ENCODE data around the gene PHOSPHO2. TPM values are rescaled to one million over a fixed set of nuclear protein-coding genes. Genes with fewer than 3 reads are reported as not detected.

PHOSPHO2 gene
- total RNA-seq, 1 donor from 2014 or later, result 3.4 TPM

GRCh38 chr2:169743549-169743948 is 49.3 kb downstream of the PHOSPHO2 start:
- ATAC-seq (peak; percentile 37), DNase-seq (no peak)
- intact Hi-C loops (cut with micrococcal nuclease), result no loop called here

GRCh38 chr2:169746240-169746639 is 52.0 kb downstream of the PHOSPHO2 start:
- no peak for DNase-seq
- ATAC-seq, result no peak
- intact Hi-C loops (cut with micrococcal nuclease), result no loop called here

- DNase-seq (no peak), ATAC-seq (no peak)
- intact Hi-C loops (cut with micrococcal nuclease), result no loop called here
These were observed 54.0 kb downstream of the PHOSPHO2 start for GRCh38 chr2:169748319-169748718.

Other genes starting within 250 kb of the PHOSPHO2 start
- gene BBS5, start 215.0 kb upstream of the PHOSPHO2 start, total RNA-seq, result 7.5 TPM
- 168 TPM for gene KLHL41, start 184.8 kb upstream of the PHOSPHO2 start, total RNA-seq
- 111 TPM for gene FASTKD1, start 120.6 kb upstream of the PHOSPHO2 start, total RNA-seq
- gene PPIG, start 110.1 kb upstream of the PHOSPHO2 start, total RNA-seq, result 35.2 TPM
- not detected for gene CFAP210, start 64 bp upstream of the PHOSPHO2 start, total RNA-seq
- 23.0 TPM for gene KLHL23, start 39.4 kb downstream of the PHOSPHO2 start, total RNA-seq
- 54.8 TPM for gene SSB, start 104.4 kb downstream of the PHOSPHO2 start, total RNA-seq
- 67.8 TPM for gene METTL5, start 130.4 kb downstream of the PHOSPHO2 start, total RNA-seq
- 127 TPM for gene UBR3, start 133.0 kb downstream of the PHOSPHO2 start, total RNA-seq

All from left ventricle myocardium superior (tissue), 1 donor.